CD4-positive, alpha-beta T cell treated with Interleukin-21 for 1 hour (primary cell): ENCODE measurements around the gene BMPER.

Source experiments
- DNase-seq: peaks from one replicate; pipeline ENCODE4 v3.0.0-alpha.2; 2020

The BMPER gene

DNA sequence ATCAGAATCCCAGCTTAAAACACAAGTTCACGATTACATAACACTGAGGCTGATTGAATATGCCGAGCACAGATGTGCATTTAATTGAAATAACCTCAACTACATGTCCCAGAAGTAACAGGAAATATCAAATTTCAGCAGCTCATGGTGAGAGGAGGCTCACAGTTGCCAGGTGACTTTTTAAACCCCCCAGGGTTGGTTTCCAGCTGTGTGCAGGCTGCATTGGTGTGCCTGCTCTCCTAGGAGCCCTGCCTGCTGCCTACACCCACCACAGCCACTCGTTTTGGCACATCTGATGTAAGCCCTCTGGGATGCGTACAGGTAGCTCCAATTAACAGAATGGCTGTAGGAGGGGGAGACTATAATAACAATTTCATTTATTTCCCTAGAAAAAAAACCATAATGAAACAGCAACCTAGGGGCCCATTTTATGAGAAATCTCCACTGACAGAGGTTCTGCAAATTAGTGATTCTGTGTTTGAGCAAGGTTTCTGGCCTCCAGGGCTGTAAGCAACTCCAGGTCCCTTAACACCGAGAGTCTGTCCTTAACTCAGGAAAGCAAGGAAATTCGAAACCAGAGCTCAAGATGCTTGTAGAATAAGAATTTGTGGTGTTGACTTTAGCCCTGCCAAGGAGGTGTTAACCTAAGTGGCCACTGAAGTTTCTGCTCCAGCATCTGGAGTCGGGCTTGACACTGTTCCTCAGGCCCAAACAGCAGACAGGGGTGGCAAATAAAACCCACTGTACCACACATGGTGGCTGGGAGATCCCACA, 161.9 kb downstream of the BMPER start:
- no peak for DNase-seq

DNA sequence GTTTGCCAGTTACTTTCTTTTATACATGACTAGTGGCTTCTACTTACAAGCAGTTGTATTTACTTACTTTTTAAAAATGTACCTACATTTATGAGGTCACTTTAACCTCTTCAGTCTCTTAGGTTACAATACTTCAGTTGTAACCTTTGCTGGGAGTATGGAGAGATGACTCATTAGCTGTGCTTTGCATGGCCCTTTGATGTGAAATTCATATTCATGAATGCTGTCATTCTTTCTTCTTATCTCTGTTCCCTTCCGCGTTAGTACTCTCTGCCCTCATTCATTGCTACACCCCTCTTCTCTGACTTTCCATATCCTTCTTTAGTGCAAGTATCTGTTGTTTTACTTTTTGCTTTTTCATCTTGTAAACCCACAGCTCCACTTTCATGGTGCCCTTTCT, 164.3 kb downstream of the BMPER start:
- DNase-seq: no peak

DNA sequence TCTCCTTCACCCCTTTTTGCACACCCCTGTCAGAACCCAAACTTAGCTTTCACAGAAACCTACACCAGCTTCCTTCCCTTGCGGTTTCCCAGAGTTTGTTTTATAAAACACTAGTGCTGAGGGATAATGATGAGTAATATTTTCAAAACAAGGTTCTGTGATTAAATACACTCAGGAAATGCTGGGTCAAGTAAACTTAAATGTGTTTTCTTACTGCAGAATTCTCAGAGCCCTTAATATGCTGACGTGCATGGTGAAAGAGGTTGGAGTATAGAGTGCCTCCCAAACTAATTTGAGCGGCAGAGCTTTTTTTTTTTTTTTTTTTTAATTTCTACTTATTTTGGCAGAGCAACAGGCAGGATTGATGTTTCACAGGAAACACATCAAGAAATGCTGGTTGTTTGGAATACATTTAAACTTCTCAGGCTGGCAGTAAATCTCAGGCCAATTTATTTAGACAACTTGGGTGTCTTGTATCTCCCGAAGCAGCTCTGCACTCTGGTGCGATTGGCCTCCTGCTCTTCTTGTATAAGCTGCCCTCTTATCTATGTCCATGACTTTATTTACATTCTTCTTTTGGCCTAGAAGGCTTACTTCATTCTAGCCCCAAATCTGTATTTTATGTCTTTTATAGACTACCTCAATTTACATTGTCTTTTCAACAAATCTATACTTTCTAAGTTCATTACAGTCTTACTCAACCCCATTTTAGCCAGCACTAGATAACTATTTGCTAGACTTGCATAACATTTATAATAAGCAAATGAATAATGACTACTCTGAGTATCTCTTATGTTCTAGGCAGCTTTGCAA, 165.4 kb downstream of the BMPER start:
- DNase-seq: no peak

DNA sequence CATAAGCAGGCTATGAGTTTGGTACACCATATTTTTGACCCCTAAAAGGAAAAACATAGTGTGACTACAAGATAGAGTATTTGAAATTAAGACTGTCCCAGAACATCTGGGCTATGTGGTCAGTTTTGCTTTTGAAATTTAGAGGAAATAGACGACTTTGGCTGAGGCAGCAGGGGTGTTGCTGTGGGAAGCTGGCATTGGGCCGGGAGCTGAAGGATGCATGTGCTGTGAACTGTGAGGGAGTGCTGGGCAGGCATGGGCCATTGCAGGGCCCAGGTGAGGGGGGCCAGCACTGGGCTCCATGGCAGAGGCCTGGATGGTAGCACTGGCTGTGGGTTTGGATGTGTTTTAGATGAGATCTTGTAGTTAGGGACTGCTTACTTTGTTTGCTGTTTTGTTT, 168.3 kb downstream of the BMPER start:
- no peak for DNase-seq

DNA sequence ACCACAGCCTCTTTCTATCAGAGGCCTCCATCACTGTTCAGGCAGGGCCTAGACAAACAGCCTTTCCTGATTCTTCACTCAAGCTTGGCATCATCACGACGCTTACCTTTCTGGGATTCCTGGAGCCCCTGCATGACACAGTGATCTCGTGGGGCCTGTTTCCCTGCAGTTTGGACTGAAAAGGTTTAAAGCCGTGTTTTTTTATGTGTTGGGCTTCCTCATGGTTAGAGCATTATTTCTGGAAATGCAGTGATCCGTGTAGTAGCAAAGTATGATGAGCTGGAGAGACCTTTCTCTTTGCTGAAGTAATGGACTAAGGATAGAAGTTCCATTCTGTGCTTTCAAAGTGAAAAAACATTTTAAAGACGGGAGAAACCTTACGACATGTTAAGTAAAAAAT, 169.1 kb downstream of the BMPER start:
- DNase-seq: no peak

DNA sequence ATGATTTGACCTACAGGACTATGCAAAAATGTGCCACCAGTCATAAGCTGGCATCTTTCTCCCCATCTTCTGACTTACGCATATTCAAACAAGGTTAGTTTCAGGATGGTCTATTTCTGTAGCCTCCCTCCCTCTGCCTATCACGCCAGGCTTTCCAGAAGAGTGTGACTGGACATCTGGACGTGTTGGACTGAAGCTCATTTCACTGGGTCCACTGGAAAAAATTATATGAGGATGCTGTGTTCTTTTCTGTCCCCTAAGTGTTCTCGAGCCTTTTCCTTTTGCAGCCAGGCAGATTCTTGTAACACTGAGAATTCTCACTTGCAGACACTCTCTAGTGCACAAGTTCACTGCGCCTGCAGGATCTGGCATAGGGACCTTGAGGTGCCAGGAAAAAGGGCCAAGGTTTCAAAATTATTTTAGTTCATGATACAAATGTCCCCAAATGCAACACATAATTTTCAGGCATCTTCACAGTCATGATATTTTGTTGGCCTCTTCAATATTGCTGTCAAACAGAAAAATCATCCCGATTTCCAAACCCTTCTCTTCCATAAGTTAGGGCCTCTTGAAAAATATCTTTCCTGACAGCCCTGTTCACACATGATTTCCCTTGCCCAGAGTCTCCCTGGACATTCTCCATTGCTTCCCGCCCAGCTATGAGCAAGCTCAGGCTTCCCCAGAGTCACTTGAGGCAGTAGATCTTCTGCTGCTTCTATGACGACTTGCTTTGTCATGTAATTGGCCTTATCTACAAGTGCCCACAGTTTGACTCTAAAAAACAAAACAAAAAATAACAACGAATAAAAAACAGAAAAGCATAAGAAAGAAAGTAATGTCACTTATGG, 170.4 kb downstream of the BMPER start:
- DNase-seq: no peak

DNA sequence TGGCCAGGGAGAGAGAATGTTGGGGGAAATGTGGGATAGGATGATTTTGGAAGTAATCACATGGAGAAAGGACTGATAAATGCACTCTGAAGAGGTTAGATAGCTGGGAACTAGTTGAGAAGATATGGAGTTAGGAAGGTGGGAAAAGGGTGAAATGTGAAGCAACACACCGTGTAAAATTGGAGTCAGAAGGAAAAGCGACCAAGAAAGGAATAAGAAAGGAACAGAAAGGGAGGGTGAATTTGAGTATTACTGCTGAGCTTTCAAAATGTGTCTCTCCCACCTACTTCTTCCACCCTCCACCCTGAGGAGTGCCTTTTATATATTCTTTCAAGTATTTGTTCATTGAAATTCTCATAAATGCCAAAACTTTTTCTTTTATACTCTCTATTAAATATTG, 171.8 kb downstream of the BMPER start:
- no peak for DNase-seq

DNA sequence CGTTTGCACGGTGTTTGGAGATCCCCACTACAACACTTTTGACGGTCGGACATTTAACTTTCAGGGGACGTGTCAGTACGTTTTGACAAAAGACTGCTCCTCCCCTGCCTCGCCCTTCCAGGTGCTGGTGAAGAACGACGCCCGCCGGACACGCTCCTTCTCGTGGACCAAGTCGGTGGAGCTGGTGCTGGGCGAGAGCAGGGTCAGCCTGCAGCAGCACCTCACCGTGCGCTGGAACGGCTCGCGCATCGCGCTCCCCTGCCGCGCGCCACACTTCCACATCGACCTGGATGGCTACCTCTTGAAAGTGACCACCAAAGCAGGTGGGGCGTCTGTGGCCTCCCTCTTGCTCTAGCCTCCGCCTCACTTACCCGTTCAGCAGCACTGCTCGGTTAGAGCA, 173.5 kb downstream of the BMPER start:
- DNase-seq: no peak

DNA sequence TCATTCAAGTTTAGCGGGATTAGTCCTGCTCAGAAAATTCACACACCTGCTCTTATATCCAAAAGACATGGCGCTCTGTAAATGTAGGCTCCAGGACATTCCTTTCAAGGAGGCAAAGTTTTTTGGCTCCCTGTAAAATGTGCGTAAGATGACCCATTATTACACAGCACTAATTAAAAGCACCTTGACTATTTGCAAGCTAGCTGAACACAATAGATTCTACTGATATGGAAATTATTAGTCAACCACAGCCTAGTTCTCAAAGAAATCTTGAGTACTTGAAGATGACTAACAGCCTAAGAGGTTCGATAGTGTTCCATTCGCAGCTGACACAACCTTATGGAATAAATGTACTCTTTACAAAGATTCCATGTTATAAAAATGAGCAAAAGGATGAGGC, 175.2 kb downstream of the BMPER start:
- no peak for DNase-seq

DNA sequence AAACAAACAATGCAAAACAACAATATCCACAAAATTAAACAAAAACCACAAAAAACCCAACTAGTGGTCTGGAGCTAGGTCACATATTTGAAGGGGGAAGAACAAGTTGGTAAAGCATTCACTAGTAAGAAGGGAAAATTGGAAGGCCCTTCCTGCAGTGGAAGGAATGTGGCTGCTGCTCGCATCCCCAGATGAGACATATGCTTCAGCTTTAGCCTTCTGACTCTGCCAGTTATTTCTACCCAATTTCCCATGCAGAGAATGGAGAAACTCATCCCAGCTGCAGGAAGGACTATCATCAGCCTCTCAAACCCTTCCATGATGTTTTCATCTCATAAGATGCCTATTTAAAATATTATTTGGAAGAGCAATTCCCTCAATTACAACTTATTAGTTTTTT, 176.6 kb downstream of the BMPER start:
- no peak for DNase-seq

DNA sequence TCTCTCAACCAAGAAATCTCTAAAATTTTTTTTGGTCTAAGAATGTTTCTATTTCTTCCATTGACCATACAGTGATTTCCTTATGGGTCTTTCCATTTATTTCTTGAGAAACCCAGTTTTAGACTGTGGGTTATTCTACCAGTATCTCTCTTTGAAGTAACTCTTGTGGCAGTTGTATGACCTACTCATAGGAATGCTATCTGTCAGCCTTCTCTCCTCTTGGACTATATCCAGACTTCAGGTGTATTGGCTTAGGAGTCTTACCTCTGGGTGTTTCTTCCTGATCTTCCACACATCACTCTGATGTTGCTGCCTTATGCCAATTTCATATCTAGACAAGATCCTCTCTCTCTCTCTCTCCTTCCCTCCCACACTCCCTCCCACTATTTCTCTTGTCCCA, 178.1 kb downstream of the BMPER start:
- no peak for DNase-seq

DNA sequence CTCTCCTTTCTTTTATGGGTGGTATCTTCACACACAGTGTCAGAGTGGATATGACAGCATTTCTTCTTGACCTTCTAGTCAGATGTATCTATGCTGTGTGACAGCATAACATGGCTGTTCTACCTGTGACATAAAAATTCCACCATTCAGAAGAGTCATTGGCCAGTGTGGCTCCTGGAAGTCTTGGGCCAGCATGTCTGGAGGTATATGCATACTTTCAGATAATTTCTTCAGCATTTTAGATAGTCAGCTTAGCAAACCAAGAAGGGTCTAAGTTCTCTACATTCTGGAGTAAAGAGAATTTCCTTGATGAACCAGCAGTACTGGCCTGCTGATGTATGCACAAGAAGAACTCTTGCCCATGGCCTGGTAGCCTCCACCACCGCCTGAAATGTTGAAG, 179.3 kb downstream of the BMPER start:
- no peak for DNase-seq

DNA sequence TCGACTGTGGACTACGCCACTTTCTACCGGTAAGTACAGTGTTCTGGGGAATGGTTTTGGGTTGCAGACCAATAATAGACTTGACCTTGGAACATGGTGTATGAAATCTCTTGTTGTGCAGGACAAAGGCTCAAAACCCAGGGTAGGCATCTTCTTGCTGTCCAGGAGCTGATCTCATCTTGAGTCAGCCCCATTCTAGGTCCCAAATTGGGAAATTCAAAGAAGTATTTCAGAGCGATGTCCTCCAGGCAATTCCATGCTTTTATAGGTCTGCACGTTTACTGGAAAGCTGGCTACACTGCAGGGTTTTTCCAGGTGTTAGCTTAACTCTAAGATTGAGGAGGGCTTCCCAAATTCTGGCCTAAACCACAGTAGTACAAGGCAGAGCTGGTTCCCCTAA, 180.7 kb downstream of the BMPER start:
- no peak for DNase-seq

DNA sequence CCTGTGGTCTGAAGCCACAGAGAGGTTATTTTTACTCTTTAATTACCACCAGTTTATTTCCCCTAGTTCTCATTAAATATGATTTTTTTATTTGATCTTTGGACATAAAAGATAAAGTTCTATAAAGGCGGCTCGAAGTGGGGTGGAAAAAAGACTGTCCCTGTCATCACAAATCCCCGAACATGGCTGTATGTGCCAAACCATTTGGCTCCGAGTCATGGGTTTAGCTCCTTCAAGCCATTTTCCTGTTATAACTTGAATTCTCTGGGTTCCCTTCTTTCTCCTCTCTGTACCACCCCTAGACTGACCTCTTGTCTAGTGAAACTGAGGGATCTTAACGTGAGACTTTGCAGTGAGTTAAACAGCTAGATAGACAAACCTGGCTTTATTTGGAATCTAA, 181.6 kb downstream of the BMPER start:
- DNase-seq: no peak

DNA sequence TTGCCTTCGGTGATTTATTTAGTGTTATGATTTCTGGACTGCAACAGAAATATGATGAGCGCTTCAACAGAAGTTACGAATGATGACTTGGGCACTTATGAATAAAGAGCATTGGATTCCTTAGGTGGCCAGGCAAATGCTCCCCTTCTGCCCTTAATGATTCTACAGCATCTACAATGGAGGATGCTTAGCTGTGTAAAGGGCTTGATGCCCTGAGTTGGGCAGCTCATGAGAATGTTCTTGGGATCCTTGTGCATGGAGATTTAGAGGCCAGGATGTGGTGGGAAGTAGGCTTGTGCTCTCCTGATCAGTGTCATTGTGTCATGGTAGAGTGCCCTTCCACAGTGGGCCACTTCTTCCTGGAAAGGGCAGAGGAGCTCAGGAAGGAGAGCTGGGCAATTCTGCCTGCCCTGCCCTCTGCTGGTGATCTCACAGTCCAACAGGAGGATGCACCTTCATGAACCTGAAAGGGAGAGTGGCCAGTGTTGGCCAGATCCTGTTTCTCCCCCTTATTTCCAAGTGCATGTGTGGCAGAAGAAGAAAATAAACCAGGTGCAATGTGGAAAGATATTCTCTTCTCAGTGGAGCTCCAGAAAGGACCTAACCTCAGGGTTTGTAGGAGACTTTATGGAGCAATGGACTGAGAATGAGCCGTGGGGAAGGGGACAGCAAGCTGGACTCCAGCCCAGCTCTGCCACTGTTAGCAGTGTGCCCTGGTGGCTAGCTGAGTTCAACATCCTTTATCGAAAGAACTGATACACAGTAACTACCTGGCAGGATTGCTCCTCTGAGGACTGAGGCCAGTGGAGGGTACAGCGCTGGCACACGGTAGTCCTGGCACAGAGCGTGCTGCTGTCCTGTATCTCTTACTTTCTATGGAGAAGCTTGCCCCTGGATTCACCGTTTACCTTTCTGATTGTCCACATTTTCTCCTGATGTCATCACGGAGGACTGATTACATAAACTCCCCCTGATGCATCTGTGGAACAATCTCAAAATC, 182.9 kb downstream of the BMPER start:
- no peak for DNase-seq

DNA sequence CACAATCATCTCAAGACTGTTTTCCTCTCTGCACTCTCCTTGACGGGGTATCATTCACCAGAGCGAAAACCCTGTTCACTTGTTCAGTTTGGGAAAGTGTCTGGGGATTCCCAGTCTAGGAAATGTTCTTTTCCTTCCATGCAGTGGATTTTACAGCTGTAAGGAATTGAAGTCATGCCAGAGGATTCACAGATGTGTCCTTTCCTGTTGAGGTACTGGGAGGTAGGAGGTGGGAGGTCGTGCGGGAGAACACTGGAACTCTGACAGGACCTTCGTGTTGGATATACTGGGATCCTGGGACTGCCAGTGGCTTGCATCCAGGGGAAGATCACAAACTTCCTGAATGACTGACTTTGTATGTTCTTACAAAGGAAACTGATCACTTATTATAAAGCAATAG, 185.5 kb downstream of the BMPER start:
- DNase-seq: no peak

DNA sequence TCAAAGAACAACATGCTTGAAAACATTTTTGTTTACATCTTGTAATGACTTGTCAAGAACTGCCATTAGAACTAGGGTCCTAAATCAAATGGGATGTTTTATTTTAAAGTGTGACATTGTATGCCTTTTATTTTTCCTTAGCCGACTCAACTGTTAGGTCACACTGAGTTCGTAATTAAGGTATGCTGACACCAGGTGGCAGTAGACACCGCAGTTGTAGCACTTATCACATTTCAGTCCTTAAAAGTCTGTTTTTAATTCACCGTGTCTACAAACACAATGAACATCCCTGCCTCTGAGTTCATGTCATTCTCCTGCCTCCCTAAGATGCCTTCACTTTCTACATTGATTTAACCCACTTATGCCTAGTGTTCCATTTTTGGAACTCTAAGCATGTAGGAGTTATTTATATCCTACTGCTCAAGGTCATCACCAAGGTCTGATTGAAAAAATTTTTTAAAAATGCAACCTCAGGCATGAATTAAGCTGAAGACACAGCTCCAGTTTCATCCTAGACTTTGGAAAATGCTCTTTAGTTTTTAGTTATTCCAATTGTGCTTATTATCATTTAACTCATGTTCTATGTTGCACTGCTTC, 186.1 kb downstream of the BMPER start:
- no peak for DNase-seq

DNA sequence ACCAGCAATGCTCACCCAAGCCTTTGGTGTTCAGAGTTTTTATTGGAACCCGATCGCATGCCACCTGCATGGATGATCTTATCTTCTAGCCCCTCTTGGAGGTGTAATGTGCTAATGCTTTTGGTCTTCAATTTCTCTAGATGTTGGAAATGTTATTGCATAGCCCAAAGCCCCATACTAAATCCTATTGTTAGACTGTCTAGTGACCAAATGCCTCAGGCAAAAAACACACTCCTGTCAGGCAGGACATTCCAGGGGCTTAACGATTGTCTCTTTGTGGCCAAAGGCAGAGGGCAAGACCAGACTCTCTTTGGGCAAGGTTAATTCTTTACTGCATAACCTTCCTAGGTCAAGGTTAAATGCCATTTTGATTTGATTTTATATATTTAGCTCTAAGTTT, 187.9 kb downstream of the BMPER start:
- no peak for DNase-seq

DNA sequence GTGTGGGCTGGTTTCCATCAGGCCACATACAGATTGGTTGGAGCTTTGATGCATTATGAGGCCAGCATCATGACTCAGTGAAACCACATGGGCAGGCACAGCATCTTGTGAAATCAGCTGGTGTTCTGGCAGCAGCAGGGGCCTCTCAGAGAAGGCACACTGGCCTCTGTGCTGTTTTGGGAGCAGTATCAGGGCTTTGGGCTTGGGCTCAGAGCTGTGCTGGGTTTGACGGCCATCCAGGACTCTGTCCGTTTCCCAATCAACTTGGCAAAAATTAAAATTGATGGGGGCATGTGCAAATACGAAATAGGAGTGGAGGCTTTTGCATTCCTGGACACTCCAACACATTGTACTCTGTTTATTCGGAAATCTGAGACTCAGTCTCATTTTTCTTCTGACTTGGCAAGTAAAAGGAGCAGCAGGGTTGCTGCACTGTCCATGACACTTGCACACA, 190.9 kb downstream of the BMPER start:
- DNase-seq: no peak

DNA sequence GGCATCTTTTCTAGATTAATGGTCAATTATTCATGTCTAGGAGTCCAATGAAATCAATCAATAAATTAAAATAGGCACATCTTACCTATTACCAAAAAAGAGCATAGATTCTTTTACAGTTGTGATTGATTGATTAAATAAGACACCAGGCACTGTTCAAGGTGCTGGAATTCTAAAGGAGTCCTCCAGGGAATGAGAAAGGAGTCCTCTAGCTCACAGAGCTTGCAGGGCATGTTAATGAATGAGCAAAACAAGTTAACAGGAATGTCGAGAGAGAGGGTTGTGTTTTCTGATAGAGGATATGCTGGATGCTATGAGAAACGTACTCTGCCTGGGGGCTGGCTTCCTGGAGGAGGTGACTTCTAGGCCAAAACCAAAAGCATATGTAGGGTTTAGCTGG, 191.4 kb downstream of the BMPER start:
- no peak for DNase-seq

DNA sequence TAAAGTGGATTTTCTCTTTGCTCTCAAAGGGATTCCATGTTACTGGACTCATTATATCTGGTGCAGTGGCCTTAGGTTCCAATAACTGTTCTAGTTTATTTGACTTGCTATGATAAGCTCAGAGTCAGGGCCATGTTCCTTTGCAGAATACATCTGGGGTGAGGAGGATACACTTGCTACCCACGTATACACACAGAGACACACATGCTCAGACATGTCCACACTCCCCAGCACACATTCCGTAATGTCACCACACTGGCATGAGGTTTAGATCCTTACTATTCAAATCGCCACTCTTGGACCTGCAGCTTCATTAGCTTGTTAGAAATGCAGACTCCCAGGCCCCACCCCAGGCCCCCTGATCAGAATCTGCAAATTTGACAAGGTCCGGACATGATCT, 195.3 kb downstream of the BMPER start:
- no peak for DNase-seq

DNA sequence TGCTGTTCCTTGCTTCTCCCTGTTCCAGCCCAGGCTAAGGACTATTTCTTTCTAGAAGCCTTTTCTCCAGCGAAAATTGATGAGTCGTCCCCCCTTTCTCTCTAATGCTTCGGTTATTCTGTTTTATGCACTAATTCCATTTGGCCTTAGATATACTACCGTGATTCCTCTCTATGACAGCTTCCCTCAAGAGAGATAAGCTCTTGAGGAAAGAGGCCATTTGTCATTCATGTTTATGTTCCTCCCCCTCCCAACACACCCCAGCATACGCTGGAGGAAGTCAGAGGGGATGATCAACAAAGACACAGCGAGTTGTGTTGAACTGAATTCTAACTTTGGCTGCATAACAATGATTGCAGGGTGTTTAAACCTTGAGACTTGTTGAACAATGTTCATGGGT, 198.8 kb downstream of the BMPER start:
- DNase-seq: no peak
